ENCODE data around the gene DUSP5. TPM values are rescaled to one million over a fixed set of nuclear protein-coding genes. Genes with fewer than 3 reads are reported as not detected.

DUSP5 gene
- total and polyA plus RNA-seq, 2 of the 4 experiments (the other 2 are of a cell fraction) = 42.1 to 48.1 TPM

GRCh38 chr10:110474017-110474416 lies 23.7 kb upstream of the DUSP5 start (continued):
- TF ChIP-seq MXI1 (IDR thresholded peaks at IDR 0.05; ENCODE audit: borderline replicate concordance, low read depth, low read length) = no peak
- no peak for TF ChIP-seq MAZ (IDR thresholded peaks at IDR 0.05; ENCODE audit: borderline replicate concordance, low read depth, low read length)

GRCh38 chr10:110474826-110475225 lies 22.9 kb upstream of the DUSP5 start:
- no peak overlapping the region for H4K5ac ChIP-seq (ENCODE audit: low read depth, low read length)
- no peak overlapping the region for H3K9ac ChIP-seq (ENCODE audit: low read depth, low read length)
- no peak overlapping the region for H2BK5ac ChIP-seq (ENCODE audit: low read depth, low read length, poor library complexity, severe bottlenecking)
- in situ Hi-C loops (cut with MboI; ENCODE audit: low sequenced_read_pairs) = no loop called here
- H3K4me2 ChIP-seq (ENCODE audit: low read depth, low read length) = no peak overlapping the region
- H3K27ac ChIP-seq (ENCODE audit: insufficient read depth, low read length) = no peak overlapping the region
- intact Hi-C loops (cut with micrococcal nuclease) = no loop called here
- H3K23ac ChIP-seq (ENCODE audit: low read depth, low read length) = no peak overlapping the region
- DNase-seq = no peak
- peaks cover 4% of the 10 kb centered on the region; the same call in 1 of the 2 replicates for H3K9me1 ChIP-seq (ENCODE audit: insufficient read depth, low read length)
- BruUV-seq (replicated peaks) = no TSS peak
- H2BK20ac ChIP-seq (ENCODE audit: low read depth, low read length) = no peak overlapping the region
- H3K4me3 ChIP-seq (ENCODE audit: insufficient read depth, low read depth, low read length) = no peak overlapping the region
- WGBS, 2 experiments (ENCODE audit: extremely low coverage in 2 of 2, insufficient read length in 1 of 2) = no CpG with 5 or more reads among the region's 4 CpGs
- H4K91ac ChIP-seq (ENCODE audit: insufficient read depth, low read depth, low read length) = no peak overlapping the region
- no peak overlapping the region for H2BK120ac ChIP-seq (ENCODE audit: low read depth, low read length)
- H3K4ac ChIP-seq (ENCODE audit: low read depth, low read length) = no peak overlapping the region
- ATAC-seq (ENCODE audit: low read depth) = no peak
- H3K9me3 ChIP-seq (ENCODE audit: control insufficient read depth, insufficient read depth, low read length) = no peaks in the 10 kb centered on the region
- no peak overlapping the region for H3K18ac ChIP-seq (ENCODE audit: low read depth, low read length)
- no peak overlapping the region for H3K56ac ChIP-seq (ENCODE audit: extremely low read depth, insufficient read depth, low read length)
- H3K27me3 ChIP-seq (ENCODE audit: control insufficient read depth, insufficient read depth, low read length) = no peaks in the 10 kb centered on the region
- ChIA-PET CTCF (no interaction called here), POLR2A (ENCODE audit: unreplicated experiment) (no interaction called here)
- no peak overlapping the region for H2BK15ac ChIP-seq (ENCODE audit: low read depth, low read length)
- dilution Hi-C loops (cut with HindIII; ENCODE audit: low sequenced_read_pairs, unreplicated experiment) = no loop called here
- H4K8ac ChIP-seq (ENCODE audit: low read depth in 2 of 2, low read length in 2 of 2) = no peak overlapping the region
- TF ChIP-seq POLR2A (IDR thresholded peaks at IDR 0.05; ENCODE audit: low read depth, low read length) (no peak), SMC3 (IDR thresholded peaks at IDR 0.05; ENCODE audit: low read depth, low read length) (no peak), CEBPB (IDR thresholded peaks at IDR 0.05; ENCODE audit: low read depth, low read length) (no peak), MXI1 (IDR thresholded peaks at IDR 0.05; ENCODE audit: borderline replicate concordance, low read depth, low read length) (no peak), RCOR1 (IDR thresholded peaks at IDR 0.05; ENCODE audit: insufficient replicate concordance, low read length) (no peak), BHLHE40 (IDR thresholded peaks at IDR 0.05; ENCODE audit: low read depth, low read length) (no peak), USF2 (IDR thresholded peaks at IDR 0.05; ENCODE audit: low read depth, low read length) (no peak), CHD1 (IDR thresholded peaks at IDR 0.05; ENCODE audit: low read depth, low read length) (no peak), ELK1 (IDR thresholded peaks at IDR 0.05; ENCODE audit: borderline replicate concordance, low read depth, low read length) (no peak)
- no peak overlapping the region for H2AK5ac ChIP-seq (ENCODE audit: low read depth, low read length)
- H3K14ac ChIP-seq (replicated peaks; ENCODE audit: low read depth, low read length) = no peak overlapping the region
- H4K20me1 ChIP-seq (ENCODE audit: insufficient read depth, low read length) = no peaks in the 10 kb centered on the region
- peaks cover 3% of the 10 kb centered on the region for H3K4me1 ChIP-seq (ENCODE audit: control insufficient read depth, insufficient read depth, low read length)
- no peak overlapping the region for H2AK9ac ChIP-seq (replicated peaks; ENCODE audit: low read depth, low read length, poor library complexity)
- H3K36me3 ChIP-seq (ENCODE audit: control insufficient read depth, insufficient read depth, low read length) = no peaks in the 10 kb centered on the region; the same call in 1 of the 2 replicates
- no peaks in the 10 kb centered on the region for H3K79me1 ChIP-seq (ENCODE audit: low read depth in 1 of 2, low read length in 2 of 2)
- H2AFZ ChIP-seq (replicated peaks; ENCODE audit: low read length, poor library complexity) = no peak overlapping the region
